Adrenal gland (tissue), 5 donors: ENCODE results near the gene PPP1R14B.

ENCODE experiments used
- CTCF ChIP-seq, 6 experiments: fragments of 450-650 bp in 4 of 6; fragments of 200-600 bp in 2 of 6; sonication (generic) in 1 of 6; IDR thresholded peaks; 1 replicate in 5 of 6; 2 replicates in 1 of 6; pipeline versions ENCODE4 v1.5.1 to v1.8.0; 2016 to 2021; ENCODE audit warnings: antibody characterized with exemption in 6 of 6, mild to moderate bottlenecking in 2 of 6, moderate library complexity in 1 of 6
- POLR2A ChIP-seq, 2 donors: fragments of 450-650 bp; IDR thresholded peaks; one replicate each; pipeline ENCODE4 v1.6.1; 2017; ENCODE audit warnings: antibody characterized with exemption in 2 of 2, mild to moderate bottlenecking in 2 of 2, moderate library complexity in 1 of 2
- donor health status: DM: no; HTN: no; CAD: no.

- TF ChIP-seq CTCF (IDR thresholded peaks at IDR 0.05) (no peak), POLR2A (IDR thresholded peaks at IDR 0.05) (no peak)
Observed at GRCh38 chr11:64244966-64245365, 1.8 kb downstream of the PPP1R14B start.
